MV-4-11 (cell line): ENCODE data around the gene CORO1C.
"Not testable (repeated sequence)": the region's sequence is repeated elsewhere in the genome, so short reads cannot be mapped to it uniquely, and the experiment has no call there.

Source experiments
- DNase-seq: peaks from one replicate; lab custom pipeline; 2025; lab: John Stamatoyannopoulos, UW

Gene CORO1C

DNA sequence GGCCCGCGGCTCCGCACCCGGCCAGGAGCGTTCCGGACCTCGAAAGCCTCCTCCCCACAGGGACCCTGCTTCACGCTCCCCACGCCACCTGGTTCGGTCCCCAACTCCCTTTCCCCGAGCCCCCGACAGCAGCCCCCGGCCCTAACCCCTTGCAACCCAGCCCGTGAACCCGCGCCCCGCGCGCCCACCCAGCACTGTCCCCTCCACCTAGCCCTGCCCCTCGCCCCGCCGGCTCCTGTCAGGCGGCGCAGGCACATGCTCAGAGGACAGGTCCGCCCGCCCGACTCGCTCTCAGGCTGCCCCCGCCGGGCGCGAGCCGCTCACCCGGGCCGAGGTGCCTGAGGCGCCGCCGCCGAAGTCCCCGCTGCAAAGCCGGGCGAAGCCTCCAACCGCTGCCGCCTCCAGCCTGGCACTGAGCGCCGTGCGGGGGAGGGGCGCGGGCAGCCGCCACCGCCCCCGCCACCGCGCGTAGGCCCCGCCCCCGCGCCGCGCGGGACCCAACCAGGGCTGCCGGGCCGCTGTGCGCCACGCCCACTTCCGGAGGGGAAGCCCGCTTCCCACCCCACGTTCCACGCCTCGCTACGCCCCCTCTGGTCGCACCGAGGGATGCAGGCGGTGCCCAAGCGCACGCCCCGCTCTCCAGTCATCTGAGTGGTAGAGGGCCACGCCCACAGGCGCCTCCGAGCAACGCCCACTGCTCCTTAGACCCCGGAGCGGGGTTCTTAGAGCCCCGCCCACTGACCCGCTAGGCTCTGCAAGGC lies at the start of gene CORO1C:
CORO1C (minus strand) TSS at position 414 of the 761 bp plus-strand sequence. CDS start 30,200 bp downstream, outside the sequence.
- peak; percentile 94 for DNase-seq

DNA sequence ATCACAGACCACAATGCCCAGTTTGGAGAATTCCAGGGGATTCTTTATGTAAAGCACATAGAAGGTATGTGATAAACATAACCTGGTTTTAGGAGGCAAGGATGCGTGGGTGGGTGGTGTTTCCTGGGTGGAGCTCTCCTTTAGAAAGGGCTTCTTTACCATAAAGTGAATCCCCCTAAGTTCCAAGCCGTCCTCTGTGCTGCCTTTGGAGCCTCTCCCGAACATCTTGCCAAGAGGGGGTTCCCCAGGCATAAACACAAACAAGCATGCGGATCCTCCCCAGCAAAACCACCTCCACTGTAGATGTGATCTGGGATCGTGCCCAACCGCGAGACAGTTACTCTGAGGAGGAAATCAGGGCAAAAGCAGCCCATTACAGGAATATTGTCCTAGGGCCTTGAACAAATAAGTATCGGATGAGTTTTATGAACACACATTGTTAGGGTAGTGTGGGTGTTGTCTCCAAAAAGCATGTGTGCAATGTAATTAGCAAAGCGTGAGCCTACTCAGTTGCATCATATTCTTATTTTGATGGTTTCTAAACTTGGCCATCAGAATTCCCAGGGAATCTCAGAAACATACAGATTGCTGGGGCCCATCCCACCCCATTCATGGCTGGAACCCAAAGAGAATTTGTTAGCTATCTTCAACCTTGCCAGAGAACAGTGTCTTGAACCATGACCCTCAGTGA lies 48.8 kb upstream of the CORO1C start:
- no peak for DNase-seq

DNA sequence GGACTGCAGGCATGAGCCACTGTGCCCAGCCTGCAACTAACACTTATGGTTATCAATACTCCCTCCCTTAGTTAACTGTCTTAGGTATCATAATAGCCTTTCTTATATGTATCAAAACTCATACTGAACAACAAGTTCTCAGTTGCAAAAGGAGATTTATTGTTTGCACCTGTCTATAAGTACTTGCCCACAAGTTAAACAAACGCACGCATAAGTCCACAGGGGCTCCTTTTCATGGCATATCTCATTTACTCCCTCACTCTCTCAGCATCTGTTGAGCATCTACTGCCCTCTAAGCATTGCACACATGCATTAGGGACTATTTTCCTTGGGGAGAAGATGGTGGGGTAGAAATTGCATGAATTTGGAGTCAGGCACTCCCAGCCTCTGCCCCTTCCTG lies 46.7 kb upstream of the CORO1C start:
- no peak for DNase-seq

DNA sequence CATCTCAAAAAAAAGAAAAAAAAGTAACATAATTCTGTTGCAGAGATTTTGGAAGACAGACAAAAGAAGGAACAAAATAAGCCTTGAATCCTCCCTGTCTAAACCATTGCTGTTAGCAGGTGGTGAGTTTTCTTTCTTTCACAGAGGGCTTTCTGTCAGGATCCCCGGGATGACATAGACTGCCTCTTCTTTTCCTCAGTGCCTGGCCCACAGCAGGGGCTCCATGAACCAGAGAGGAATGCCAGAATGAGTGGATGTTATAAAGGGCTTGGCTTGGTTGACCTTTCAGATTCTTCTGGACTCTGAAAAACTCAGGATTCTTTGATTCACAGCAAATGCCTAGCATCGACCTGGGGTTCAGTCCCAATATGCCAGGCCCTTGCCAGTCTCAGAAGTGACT lies 45.8 kb upstream of the CORO1C start:
- DNase-seq: no peak

DNA sequence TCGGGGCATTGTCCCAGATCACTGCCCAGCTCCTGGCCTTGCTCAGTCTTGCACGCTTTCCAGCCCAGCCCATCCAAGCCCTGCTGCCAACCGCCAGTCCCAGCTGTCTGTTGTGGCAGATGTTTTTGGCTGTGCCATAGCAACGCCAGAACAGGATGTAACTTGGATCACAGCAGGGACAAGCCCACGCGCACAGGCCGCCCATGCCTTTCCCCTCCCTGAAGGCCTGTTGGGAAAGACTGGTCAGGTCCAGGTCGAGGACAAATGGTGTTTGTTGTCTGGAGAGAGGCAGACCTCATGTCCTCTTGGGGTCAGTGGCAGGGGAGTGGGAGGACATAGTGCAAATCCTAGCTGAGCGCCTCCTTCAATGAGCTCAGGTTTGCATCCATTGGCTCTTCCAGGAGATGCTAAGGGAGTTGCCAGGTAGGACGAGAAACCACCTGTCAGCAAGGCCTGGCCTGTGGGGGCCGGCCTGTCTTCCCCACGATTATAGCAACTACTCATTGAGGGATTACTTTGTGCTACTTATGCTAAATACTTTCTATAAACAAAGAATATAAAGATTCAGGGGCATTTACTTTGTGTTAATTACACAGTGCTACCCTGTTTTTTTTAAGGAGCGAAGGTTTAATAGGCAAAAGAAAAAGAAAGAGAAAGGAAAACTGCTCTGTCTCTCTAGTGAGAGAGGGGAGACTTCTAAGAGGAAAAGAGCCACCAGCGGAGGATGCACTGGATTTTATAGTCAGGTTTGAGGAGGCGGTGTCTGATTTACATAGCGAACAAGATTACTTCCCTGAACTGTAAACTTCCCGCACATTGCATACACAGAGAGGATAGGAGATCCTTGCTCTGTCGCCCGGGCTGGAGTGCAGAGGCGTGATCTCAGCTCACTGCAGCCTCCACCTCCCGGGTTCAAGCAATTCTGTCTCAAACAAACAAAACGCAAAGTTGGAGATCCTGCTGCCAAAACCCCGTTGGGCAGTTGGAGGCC lies 42.8 kb upstream of the CORO1C start:
- DNase-seq: peak; percentile 64

DNA sequence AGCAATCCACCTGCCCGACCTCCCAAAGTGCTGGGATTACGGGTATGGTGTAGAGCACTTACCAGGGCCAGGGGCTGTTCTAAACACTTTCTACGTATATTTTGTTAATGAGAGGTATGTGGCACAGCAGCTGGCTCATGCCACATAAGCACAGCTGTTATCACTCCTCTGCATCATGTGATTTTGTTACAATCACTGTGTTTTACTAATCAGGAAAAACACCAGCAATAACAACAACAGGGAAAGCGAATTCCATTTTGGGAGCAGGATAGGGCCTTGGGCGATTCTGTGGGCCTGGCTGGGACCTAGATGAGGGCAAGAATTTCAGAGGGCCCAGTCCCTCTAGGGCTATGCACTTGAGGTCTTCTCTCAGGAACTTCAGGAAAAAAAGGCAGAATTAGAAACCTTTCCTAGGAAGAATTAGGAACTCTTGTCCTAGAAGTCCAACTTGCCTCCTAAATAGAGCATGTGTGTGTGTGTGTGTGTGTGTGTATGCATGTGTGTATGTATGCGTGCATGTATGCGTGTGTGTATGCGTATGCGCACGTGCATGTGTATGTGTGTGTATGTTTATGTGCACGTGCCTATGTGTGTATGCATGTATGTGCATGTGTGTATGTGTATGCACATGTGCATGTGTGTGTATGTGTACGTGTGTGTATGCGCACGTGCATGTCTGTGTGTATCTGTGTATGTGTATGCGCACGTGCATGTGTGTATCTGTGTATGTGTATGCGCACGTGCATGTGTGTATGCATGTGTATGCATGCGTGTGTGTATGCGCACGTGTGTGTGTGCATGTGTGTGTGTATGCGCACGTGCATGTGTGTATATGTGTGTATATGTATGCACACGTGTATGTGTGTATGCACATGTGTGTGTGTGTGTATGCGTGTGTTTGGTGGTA lies 41.8 kb upstream of the CORO1C start:
- no peak for DNase-seq

DNA sequence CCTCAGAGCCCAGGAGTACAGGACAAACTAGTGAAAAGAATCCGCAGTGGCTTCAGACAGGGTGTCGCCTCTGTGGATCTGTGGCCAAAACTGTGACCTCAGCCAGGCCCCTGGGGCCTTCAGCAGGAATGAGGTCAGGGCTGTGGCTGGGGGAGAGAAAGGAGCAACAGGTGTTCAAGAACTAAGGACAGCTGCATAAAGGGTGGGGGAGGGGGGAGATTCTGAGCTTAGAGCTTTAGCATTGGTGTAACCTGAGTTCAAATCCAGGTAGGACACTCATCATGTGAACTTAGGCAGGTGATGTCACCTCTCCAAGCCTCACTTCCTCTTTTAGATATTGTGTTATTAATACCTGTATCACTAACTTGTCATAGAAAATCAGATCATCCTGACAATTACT lies 40.9 kb upstream of the CORO1C start:
- no peak for DNase-seq

DNA sequence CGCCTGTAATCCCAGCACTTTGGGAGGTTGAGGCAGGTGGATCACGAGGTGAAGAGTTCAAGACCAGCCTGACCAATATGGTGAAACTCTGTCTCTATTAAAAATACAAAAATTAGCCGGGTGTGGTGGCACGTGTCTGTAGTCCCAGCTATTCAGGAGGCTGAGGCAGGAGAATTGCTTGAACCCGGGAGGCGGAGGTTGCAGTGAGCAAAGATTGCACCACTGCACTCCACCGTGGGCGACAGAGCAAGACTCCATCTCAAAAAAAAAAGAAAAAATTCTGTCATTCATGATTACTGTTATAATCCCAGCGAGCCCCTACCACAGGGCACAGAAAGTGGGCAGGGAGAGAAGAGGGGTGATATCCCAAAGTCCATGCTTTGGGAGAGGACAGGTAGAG lies 40.5 kb upstream of the CORO1C start:
- DNase-seq: not testable (repeated sequence)

DNA sequence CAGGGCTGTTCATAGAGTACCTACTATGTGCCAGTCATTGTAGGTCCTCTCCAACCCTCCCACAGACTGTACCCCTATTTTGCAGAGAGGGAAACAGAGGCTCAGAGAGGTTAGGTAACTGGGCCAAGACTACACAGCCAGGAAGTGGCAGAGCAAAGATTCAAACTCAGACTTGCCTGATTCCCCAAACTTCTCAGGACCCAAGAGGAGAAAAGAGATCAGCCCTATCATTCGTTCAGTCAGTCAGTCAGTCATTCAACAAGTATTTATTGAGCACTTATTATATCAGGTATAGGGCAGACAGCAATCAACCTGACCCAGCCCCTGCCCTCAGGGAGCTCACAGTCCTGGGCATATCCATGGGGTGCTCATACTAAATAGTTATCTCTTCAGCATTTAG lies 39.6 kb upstream of the CORO1C start:
- DNase-seq: no peak

DNA sequence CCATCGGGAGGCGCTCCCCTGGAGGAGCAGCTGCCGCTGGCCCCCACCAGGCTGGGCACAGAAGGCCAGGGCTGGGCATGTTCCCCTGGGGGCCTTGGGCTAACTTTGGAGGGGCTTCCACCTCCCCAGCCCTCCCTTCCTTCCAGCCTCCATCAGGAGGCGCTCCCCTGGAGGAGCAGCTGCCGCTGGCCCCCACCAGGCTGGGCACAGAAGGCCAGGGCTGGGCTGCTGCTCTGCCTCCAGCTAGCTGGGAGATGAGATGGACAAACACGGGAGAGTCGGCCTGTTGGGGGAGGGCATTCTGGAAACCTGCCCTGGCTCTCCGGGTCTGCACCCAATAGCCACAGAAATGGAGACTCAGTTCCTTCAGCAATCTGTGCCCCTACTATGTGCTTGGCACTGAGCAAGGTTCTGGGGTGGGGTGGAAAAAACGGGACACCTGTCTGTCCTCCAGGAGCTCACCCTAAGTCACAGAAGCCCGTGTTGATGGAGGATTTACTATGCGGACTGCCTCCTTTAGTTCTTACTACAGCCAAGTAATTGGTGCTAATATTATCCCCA lies 39.0 kb upstream of the CORO1C start:
- no peak for DNase-seq

DNA sequence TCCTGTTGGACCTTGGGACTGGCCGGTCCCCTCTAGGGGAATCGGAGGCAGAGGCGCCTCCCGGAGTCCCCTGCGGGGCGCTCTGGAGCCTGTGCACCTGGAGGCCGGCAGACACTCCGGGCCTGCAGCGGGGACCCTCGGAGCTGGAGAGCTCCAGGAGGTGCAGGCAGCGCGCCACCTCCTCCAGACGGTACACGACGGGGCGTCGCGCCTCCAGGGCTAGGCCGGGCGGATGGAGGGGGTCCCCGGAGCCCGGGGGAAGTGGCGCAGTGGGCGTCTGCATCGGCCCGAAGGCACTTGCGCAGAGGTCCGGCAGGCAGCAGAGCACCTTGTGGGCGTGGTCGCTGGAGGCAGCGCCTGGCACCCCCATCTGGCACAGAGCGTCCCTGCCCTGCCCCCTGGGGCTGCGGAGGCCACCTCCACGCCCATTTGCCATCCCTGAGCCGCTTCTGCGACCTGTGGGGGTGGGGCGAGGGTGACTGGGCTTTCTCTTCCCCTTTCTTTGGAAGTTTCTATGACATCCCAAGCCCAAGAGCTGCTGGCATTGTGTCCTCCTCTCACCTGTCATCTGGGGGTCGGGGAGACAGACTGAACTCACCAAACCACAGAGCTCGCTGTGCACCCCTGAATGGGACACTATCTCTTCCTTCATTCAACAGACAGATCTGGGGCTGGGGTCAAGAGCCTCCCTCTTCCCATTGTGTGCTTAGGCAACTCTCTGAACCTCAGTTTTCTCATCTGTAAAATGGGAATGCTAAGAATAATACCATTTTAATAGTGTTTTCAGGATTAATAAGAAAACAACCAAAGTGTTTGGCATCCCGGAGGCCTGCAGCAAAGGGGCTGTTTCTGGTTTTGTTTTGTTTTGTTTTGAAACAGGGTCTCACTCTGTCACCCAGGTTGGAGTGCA lies 37.5 kb upstream of the CORO1C start:
- peak; percentile 66 for DNase-seq

DNA sequence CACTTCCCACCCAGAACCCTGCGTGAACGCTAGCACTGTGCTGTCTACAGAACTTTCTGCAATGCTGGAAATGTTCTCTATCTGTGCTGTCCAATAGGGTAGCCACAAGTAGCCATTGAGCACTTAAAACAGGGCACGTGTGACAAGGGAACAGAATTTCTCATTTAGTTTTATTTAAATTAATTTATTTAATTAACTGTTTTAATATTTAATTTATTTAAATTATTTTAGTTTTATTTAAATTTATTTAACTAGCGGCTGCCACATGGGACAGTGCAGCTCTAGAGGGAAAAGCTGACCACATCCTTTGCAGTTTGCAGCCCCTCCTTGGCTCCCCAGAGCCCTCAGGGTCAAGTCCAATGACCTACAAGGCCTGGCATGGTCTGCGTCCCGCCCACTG lies 35.0 kb upstream of the CORO1C start:
- DNase-seq: no peak

DNA sequence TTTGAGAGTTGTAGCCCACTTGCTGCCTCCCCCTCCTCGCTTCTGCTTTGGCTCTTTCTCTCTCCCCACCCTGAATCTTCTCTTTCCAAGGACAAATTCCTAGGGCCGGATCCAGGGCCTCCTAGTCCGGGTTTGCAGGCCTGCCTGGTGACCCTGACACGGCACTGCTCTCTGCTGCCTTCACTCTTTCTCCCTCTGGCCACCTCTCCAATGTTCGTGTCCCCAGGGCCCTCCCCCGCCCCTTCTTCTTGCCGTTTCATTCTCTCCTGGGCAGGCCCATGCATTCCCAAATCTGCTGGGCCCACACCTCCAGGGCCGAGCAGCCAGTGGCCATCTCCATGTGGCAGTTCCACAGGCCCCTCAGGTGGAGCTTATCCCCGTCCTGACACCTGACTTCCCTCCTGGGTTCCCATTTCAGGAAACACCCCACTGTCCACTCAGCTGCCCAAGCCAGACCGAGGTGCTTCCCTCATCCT lies 34.0 kb upstream of the CORO1C start:
- DNase-seq: no peak

DNA sequence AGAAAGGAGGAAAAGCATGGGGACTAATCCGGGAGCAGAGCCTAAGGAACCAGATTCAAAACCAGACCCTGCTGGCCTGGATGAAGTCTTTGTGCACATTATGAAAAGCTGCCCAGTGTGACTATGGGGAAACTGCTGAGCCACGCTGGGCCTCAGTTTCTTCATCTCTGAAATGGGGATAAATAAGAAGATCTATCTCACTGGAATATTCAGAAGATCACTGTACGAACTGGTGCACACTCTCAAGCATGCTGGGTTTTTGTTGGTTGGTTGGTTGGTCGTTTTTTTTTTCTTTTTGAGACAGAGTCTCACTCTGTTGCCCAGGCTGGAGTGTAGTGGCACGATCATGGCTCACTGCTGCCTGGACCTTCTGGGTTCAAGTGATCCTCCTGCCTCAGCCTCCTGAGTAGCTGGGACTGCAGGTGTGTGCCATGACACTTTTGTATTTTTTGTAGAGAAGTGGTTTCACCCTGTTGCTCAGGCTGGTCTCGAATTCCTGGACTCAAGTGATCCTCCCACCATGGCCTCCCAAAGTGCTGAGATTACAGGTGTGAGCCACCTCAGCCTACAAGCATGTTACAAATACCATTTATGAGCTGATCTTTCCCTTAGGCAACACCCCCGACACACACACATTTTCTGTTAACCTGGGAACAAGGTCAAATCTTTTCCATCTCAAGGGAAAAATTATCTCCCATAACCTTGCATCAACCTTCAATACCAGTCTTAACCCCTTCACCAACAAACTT lies 33.4 kb upstream of the CORO1C start:
- no peak for DNase-seq

DNA sequence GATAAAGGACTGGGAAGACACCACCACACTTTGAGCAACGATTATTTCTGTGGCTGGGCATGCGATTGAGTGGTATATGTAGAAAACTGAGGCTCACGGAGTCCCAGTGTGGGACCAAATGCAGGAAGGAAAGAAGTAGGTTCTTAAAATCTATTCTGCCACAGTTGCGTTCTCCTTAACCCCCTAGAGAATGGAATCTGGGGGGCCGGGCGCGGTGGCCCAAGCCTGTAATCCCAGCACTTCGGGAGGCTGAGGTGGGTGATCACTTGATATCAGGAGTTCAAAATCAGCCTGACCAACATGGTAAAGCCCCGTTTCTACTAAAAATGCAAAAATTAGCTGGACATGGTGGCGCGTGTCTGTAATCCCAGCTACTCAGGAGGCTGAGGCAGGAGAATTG lies 29.9 kb upstream of the CORO1C start:
- no peak for DNase-seq

DNA sequence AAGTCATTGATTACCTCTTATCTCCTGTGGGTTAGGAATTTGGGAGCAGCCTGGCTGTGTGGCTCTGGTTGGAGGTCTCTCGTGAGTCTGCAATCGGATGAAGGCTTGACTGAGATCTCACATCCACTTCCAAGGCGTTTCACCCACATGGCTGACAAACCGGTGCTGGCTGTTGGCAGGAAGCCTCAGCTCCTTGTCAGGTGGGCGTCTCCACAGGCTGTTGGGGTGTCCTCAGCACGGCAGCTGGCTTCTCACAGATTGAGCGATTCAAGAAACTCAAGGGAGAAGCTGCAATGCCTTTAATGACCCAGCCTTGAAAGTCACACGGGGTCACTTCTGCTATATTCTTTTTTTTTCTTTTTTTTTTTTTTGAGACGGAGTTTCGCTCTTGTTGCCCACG lies 28.6 kb upstream of the CORO1C start:
- DNase-seq: peak; percentile 45

DNA sequence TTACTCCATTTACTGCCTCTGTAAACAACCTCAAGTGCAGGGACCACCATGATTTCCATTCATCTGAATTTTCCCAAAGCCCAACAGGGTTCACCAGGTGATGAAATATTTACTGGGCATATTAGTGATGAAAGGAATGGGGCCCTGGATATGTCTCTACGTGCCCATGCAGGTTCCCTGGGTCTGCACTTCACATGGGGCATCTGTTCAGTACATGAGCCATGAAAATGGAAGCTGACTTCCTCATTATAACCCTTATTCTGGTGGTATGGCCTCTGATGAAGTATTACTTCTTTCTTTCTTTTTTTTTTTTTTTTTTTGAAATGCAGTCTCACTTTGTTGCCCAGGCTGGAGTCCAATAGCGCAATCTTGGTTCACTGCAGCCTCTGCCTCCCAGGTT lies 26.5 kb upstream of the CORO1C start:
- peak; percentile 47 for DNase-seq

DNA sequence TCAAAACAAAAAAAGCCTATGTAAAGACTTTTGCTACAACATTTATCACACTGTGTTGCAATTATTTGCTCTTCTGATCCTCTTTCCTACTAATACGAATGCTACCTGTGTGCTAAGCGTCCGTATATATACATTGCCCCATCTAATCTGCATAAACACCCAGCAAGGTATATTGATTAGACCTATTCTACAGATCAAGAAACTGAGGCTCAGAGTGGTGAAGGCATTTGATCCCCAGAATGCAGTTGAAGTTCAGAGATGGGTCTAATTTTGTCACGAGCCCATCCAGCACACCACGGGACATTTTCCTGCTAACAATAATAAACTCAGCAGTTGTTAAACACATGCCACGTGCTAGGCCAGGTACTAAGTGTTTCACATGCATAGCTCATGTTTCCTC lies 25.1 kb upstream of the CORO1C start:
- no peak for DNase-seq

DNA sequence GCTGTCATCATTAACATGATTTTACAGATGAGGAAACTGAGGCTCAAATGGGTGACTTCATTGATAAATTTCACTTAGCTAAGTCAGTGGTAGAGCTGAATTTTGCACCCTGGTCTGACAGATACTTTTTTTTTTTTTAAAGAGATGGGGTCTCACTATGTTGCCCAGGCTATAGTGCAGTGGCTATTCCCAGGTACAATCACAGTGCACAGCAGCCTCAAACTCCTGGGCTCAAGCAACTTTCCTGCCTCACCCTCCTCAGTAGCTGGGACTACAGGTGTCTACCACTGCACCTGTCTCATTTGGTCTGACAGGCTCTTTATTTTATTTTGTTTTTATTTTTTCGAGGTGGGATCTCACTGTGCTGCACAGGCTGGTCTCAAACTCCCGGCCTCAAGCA lies 24.2 kb upstream of the CORO1C start:
- DNase-seq: no peak
